Ascending aorta (tissue), 2 donors: ENCODE measurements around the gene SVOP. TPM values are rescaled to one million over a fixed set of nuclear protein-coding genes. Genes with fewer than 3 reads are reported as not detected.

Experiments
- DNase-seq, 2 donors: peaks; one replicate each; pipeline ENCODE4 v3.0.0-alpha.2; 2019; ENCODE audit warnings: low spot score in 2 of 2
- H3K27ac ChIP-seq, 2 donors: fragments of 200-600 bp; sonication (generic); one replicate each; pipeline ENCODE4 v1.5.1; 2016 to 2017; ENCODE audit warnings: mild to moderate bottlenecking in 1 of 2
- H3K27me3 ChIP-seq: fragments of 200-600 bp; sonication (generic); one replicate; pipeline ENCODE4 v1.5.1; 2017
- H3K36me3 ChIP-seq, 2 donors: fragments of 200-600 bp; sonication (generic); one replicate each; pipeline ENCODE4 v1.5.1; 2016
- H3K4me1 ChIP-seq, 2 donors: fragments of 200-600 bp; sonication (generic); one replicate each; pipeline ENCODE4 v1.5.1; 2016 to 2017; ENCODE audit warnings: mild to moderate bottlenecking in 1 of 2
- H3K4me3 ChIP-seq, 2 donors: fragments of 200-600 bp; sonication (generic); one replicate each; pipeline ENCODE4 v1.5.1; 2016 to 2017; ENCODE audit warnings: mild to moderate bottlenecking in 1 of 2
- H3K9me3 ChIP-seq, 2 donors: fragments of 200-600 bp; sonication (generic); one replicate each; pipeline ENCODE4 v1.5.1; 2016
- CTCF ChIP-seq, 3 experiments: fragments of 200-600 bp in 2 of 3; fragments of 450-650 bp in 1 of 3; sonication (generic) in 2 of 3; IDR thresholded peaks; one replicate each; pipeline ENCODE4 v1.5.1; 2016 to 2019; ENCODE audit warnings: antibody characterized with exemption in 3 of 3, mild to moderate bottlenecking in 1 of 3, moderate library complexity in 1 of 3
- intact Hi-C: fragments of 100-400 bp; cut with DNase I; formaldehyde crosslinking; loops from one replicate; pipeline ENCODE4 v1.15.1; 2023
- total RNA-seq: library from RNA; depleted of rRNA; stranded (reverse); fragments of >200 nt; gene quantifications from one replicate; pipeline ENCODE4 v1.1.0, GENCODE V29; 2016

The SVOP gene
- total RNA-seq, 1 donor from 2014 or later: not detected

GRCh38 chr12:108947097-108947496 lies 73.8 kb downstream of the SVOP start:
- intact Hi-C loops: no loop called here
- H3K36me3 ChIP-seq: no peaks in the 10 kb centered on the region
- H3K27ac ChIP-seq: no peak overlapping the region
- H3K27me3 ChIP-seq: no peaks in the 10 kb centered on the region
- DNase-seq: no peak
- H3K9me3 ChIP-seq: peaks cover 0 to 7% of the 10 kb centered on the region in 2 donors
- no peak for TF ChIP-seq CTCF (IDR thresholded peaks at IDR 0.05)
- H3K4me3 ChIP-seq: no peak overlapping the region
- no peaks in the 10 kb centered on the region for H3K4me1 ChIP-seq

- Histone ChIP-seq H3K36me3 (no peaks in the 10 kb centered on the region), H3K27ac (no peak overlapping the region), H3K4me3 (no peak overlapping the region), H3K9me3 (no peaks in the 10 kb centered on the region), H3K27me3 (no peaks in the 10 kb centered on the region), H3K4me1 (no peaks in the 10 kb centered on the region)
- no peak for DNase-seq
- no peak for TF ChIP-seq CTCF (IDR thresholded peaks at IDR 0.05)
- intact Hi-C loops: no loop called here
Observed at GRCh38 chr12:108940138-108940537, 80.7 kb downstream of the SVOP start.

GRCh38 chr12:108939594-108939993 lies 81.3 kb downstream of the SVOP start:
- no peak overlapping the region for H3K4me3 ChIP-seq
- H3K36me3 ChIP-seq: no peaks in the 10 kb centered on the region
- no peak for TF ChIP-seq CTCF (IDR thresholded peaks at IDR 0.05)
- no peaks in the 10 kb centered on the region for H3K9me3 ChIP-seq
- H3K4me1 ChIP-seq: no peaks in the 10 kb centered on the region
- no peak overlapping the region for H3K27ac ChIP-seq
- intact Hi-C loops: no loop called here
- no peaks in the 10 kb centered on the region for H3K27me3 ChIP-seq
- no peak for DNase-seq

GRCh38 chr12:108938247-108938924 lies 82.5 kb downstream of the SVOP start:
- Histone ChIP-seq H3K4me3 (no peak overlapping the region), H3K9me3 (no peaks in the 10 kb centered on the region), H3K27ac (no peak overlapping the region), H3K27me3 (no peaks in the 10 kb centered on the region), H3K4me1 (no peaks in the 10 kb centered on the region), H3K36me3 (no peaks in the 10 kb centered on the region)
- TF ChIP-seq CTCF (IDR thresholded peaks at IDR 0.05): no peak
- intact Hi-C loops: no loop called here
- DNase-seq: no peak

- Histone ChIP-seq H3K4me1 (no peaks in the 10 kb centered on the region), H3K36me3 (no peaks in the 10 kb centered on the region), H3K9me3 (no peaks in the 10 kb centered on the region), H3K27ac (no peak overlapping the region), H3K27me3 (no peaks in the 10 kb centered on the region), H3K4me3 (no peak overlapping the region)
- TF ChIP-seq CTCF (IDR thresholded peaks at IDR 0.05): no peak
- no peak for DNase-seq
- intact Hi-C loops: no loop called here
Observed at GRCh38 chr12:108935159-108935763, 85.6 kb downstream of the SVOP start.
